NCI-H82 (cell line): ENCODE results near the gene EIF4G3.
"Not testable (repeated sequence)": the region's sequence is repeated elsewhere in the genome, so short reads cannot be mapped to it uniquely, and the experiment has no call there.

Experiments used
- DNase-seq: peaks from one replicate; lab custom pipeline; 2025; lab: John Stamatoyannopoulos, UW

EIF4G3 gene

GRCh38 chr1:20823845-20824244 lies 352.9 kb downstream of the EIF4G3 start:
- DNase-seq, result no peak

GRCh38 chr1:20821466-20821865 lies 355.2 kb downstream of the EIF4G3 start:
- DNase-seq, result no peak

GRCh38 chr1:20819818-20820217 lies 356.9 kb downstream of the EIF4G3 start:
- no peak for DNase-seq

DNA sequence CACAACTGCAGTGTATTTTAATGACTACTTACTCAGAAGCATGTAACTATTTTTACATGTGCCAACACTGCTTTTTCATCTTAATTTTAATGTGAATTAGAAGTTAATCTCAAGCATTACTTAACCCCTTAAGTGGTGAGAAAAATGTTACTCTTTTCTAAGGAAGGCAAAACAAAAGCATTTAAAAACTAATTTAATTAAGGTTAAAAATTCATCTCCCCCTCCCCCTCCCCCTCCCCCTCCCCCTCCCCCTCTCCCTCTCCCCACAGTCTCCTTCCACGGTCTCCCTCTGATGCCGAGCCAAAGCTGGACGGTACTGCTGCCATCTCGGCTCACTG lies 362.2 kb downstream of the EIF4G3 start:
- DNase-seq, result no peak

DNA sequence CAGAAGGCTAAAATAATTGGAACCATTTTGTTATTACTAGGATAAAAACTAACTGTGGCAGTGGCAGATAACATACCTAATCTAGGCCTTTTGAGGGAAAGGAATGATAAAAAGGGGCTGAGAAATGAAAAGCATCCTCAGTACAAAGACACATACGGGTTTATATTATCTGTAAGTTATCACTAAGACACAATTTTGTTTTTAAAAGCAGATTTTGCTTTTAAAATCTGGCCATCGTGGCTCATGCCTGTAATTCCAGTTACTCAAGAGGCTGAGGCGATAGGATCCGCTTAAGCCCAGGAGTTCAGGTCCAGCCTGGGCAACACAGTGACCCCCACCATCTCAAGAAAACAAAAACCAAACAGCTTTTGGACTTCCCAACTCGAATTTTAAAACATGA lies 364.8 kb downstream of the EIF4G3 start:
- DNase-seq, result no peak

- no peak for DNase-seq
Measured at GRCh38 chr1:20793236-20793635, 383.5 kb downstream of the EIF4G3 start.

DNA sequence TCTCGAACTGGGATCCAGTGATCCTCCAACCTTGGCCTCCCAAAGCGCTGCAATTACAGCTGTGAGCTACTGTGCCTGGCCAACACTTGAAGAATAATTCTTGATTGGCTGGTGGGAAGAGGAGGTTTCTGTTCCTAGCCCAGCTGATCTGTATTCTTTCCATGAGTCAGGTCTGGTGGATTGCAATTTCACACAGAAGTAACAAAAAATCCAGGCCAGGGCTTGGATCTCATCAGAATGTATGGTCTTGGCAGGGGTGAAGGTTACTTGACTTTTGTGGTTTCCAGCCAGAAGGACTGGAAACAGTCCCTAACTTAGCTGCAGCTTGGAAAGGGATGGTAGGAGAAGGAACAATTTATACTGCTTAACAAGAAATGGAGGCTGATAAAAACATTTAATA lies 384.5 kb downstream of the EIF4G3 start:
- no peak for DNase-seq

GRCh38 chr1:20790785-20791184 lies 385.9 kb downstream of the EIF4G3 start:
- no peak for DNase-seq

- not testable (repeated sequence) for DNase-seq
Measured at GRCh38 chr1:20789598-20789997, 387.1 kb downstream of the EIF4G3 start.

GRCh38 chr1:20787840-20788795 lies 388.6 kb downstream of the EIF4G3 start:
- peak; percentile 68 for DNase-seq

GRCh38 chr1:20787029-20787839 lies 389.5 kb downstream of the EIF4G3 start, which contains the start of gene HP1BP3:
Gene HP1BP3 (minus strand): TSS chr1:20787307. CDS start chr1:20780440, 6,867 bp downstream.
- peak; percentile 81 for DNase-seq

GRCh38 chr1:20786253-20787028 lies 390.3 kb downstream of the EIF4G3 start:
- DNase-seq, result peak; percentile 98

- no peak for DNase-seq
Measured at GRCh38 chr1:20785907-20786252, 390.8 kb downstream of the EIF4G3 start.

- no peak for DNase-seq
Measured at GRCh38 chr1:20775700-20776099, 401.0 kb downstream of the EIF4G3 start.

DNA sequence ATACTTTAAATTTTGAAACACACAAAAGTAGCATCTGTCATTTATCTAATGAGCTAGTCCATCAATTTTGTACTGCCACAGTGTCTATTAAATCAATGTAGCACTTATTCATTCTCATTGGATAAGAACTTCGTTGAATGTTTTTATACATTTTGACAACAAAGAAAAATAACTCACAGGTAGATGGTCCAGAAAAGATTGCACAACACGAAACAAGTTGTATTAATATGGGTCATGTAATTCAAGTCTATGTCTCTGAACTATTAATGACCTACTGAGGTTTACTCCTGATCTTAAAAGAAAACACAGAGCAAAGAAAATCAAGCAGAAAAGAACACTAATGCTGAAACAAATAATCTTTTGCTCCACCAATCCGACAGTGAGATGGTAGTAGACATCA lies 404.9 kb downstream of the EIF4G3 start:
- no peak for DNase-seq

DNA sequence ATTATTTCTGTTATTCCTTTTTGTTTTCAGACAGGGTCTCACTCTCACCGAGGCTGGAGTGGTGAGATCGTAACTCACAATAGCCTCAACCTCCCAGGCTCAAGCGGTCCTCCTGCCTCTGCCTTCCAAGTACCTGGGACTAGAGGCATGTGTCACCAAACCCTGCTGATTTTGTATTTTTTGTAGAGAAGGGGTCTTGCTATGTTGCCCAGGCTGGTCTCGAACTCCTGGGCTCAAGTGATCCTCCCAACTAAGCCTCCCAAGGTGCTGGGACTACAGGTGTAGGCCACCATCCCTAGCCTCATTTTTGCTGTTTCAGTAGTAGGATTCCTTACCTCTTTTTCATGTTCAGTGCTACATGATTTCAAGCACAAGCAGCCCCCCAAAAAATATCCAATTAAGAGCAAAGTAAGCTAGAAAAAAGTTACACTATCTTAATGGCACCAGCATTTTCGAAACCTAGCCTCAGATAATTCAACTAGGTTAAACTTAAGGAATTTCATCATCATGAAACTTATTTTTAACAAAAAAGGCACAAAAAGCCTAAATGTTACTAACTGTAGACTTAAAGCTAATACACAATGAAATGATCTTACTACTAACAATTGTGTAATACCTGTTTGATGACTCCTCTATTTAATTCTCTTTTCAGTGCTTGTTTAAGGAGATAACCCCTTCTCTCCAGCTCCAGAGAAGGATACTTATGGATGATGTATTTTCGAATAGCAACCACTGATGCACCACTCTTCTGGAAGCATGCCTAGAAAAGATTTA lies 406.2 kb downstream of the EIF4G3 start:
- no peak for DNase-seq

DNA sequence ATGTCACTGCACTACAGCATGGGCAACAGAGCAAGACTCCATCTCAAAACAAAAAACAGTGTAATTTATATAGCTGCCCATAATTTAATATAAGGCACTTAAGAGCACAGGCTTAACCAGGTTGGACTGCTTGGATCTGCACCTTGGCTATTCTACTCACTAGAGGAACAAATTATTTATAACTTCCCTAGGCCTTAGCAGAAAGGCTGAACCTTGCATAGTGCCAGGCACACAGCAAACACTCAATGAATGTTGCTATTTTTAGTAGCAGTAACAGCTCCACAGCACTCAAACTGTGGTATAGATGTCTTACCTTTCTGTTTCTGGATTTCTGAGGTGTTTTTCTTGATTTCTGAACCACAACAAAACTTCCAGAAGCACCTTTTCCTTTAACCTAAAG lies 409.4 kb downstream of the EIF4G3 start:
- DNase-seq, result no peak

DNA sequence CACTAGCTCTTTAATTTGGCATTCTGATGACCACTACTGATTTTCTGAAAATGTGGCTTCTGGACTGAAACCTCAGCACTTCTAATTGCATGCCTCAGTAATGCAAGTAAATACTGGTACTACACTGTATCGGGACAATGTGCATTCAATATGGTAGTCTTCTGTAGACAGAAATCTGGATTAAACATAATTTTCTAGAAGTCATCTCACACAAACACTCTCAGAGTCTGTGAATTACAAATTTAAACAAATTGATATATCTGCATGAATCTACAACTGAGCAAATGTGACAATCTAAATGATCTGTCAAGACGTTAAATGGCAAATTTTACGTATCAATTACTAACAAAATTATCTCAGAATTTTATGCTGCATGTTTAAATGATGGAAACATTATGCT lies 413.3 kb downstream of the EIF4G3 start:
- no peak for DNase-seq

GRCh38 chr1:20760322-20760721 lies 416.4 kb downstream of the EIF4G3 start:
- no peak for DNase-seq
